ENCODE results near the gene RGS19.

RGS19 gene

GRCh38 chr20:64062596-64063388, 16.5 kb downstream of the RGS19 start, which contains the start of gene TCEA2:
Gene TCEA2 (plus strand): TSS chr20:64063198. CDS start chr20:64063313, 115 bp downstream.
- DNase-seq = peak; percentile 93

GRCh38 chr20:64062276-64062595, 17.1 kb downstream of the RGS19 start:
- DNase-seq = no peak

GRCh38 chr20:64058536-64058935, 20.8 kb downstream of the RGS19 start:
- DNase-seq = no peak

GRCh38 chr20:64057628-64058498, 21.5 kb downstream of the RGS19 start:
- DNase-seq = no peak

- no peak for DNase-seq
Measured at GRCh38 chr20:64056889-64057627, 22.3 kb downstream of the RGS19 start.

GRCh38 chr20:64056639-64056888, 22.8 kb downstream of the RGS19 start:
- no peak for DNase-seq

- no peak for DNase-seq
Measured at GRCh38 chr20:64055893-64056638, 23.3 kb downstream of the RGS19 start.

- DNase-seq = no peak
Measured at GRCh38 chr20:64055396-64055892, 23.9 kb downstream of the RGS19 start.

GRCh38 chr20:64053841-64054661, 25.3 kb downstream of the RGS19 start:
- DNase-seq = peak; percentile 44

- DNase-seq = no peak
Measured at GRCh38 chr20:64052987-64053840, 26.1 kb downstream of the RGS19 start.

- no peak for DNase-seq
Measured at GRCh38 chr20:64052326-64052722, 27.0 kb downstream of the RGS19 start.

GRCh38 chr20:64051561-64052325, 27.6 kb downstream of the RGS19 start:
- DNase-seq = no peak

- no peak for DNase-seq
Measured at GRCh38 chr20:64051033-64051452, 28.3 kb downstream of the RGS19 start.

- DNase-seq = no peak
Measured at GRCh38 chr20:64050261-64051032, 28.9 kb downstream of the RGS19 start.

- DNase-seq = no peak
Measured at GRCh38 chr20:64049878-64050260, 29.4 kb downstream of the RGS19 start.

GRCh38 chr20:64049060-64049877, 30.0 kb downstream of the RGS19 start, which contains the start of gene SOX18:
Gene SOX18 (minus strand): TSS chr20:64049639. CDS start chr20:64049516, 123 bp downstream.
- no peak for DNase-seq

- DNase-seq = no peak
Measured at GRCh38 chr20:64048402-64049044, 30.8 kb downstream of the RGS19 start.

GRCh38 chr20:64047968-64048401, 31.3 kb downstream of the RGS19 start:
- no peak for DNase-seq

All from NCI-H2227 treated with DMSO at 0.1 percent for 48 hours (cell line).